Bronchial epithelial cell (primary cell): ENCODE measurements around the gene BMERB1. TPM values are rescaled to one million over a fixed set of nuclear protein-coding genes. Genes with fewer than 3 reads are reported as not detected.
"Not testable (repeated sequence)": the region's sequence is repeated elsewhere in the genome, so short reads cannot be mapped to it uniquely, and the experiment has no call there.

ENCODE experiments used
- DNase-seq: peaks from one replicate; pipeline ENCODE4 v3.0.0-alpha.2; 2010; ENCODE audit warnings: low read depth
- FAIRE-seq: peaks from 2 replicates; lab custom pipeline; 2011; peaks lifted over from hg19 to GRCh38; lab: Jason Lieb, UNC
- H3K27me3 ChIP-seq: 2 replicates; pipeline ENCODE4 v1.5.1; 2011; ENCODE audit warnings: low read length; ENCODE audit not compliant: control insufficient read depth, insufficient read depth
- H3K36me3 ChIP-seq: 2 replicates; pipeline ENCODE4 v1.5.1; 2011; ENCODE audit warnings: low read length; ENCODE audit not compliant: control insufficient read depth, insufficient read depth
- H3K4me3 ChIP-seq: 2 replicates; pipeline ENCODE4 v1.5.1; 2011; ENCODE audit warnings: mild to moderate bottlenecking, low read depth, low read length, control low read depth
- CTCF ChIP-seq: IDR thresholded peaks from 2 replicates; pipeline ENCODE4 v1.5.1; 2011; ENCODE audit warnings: mild to moderate bottlenecking, moderate library complexity, low read length, control low read depth, inconsistent platforms; ENCODE audit not compliant: insufficient read depth, severe bottlenecking
- total RNA-seq: library from RNA; depleted of rRNA; stranded (reverse); fragments of >200 nt; gene quantifications from 2 replicates; pipeline ENCODE4 v1.2.1, GENCODE V29; 2014

The BMERB1 gene
- total RNA-seq, 1 donor from 2014 or later, result 8.4 TPM

DNA sequence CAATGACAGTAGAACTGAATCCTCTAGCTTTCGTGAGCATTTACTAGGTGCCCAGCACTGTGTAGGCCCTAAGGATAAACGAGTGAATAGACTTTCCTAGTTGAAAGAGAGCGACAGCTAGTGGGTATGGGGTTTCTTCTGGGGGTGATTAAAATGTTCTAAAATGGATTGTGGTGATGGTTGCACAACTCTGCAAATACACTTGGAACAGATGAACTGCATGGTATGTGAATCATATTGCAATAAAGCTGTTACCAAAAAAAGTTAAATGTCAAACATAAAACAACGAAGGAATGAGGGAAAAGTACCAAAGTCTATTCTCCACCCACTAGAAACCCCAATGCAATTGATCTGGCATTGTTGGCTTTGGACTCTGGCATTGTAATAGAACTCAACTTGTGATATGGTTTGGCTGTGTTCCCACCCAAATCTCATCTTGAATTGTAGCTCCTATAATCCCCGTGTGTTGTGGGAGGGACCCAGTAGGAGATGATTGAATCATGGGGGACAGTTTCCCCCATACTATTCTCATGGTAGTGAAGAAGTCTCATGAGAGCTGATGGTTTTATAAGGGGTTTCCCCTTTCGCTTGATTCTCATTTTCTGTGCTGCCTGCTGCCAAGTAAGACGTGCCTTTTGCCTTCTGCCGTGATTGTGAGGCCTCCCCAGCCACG, 138.1 kb downstream of the BMERB1 start:
- DNase-seq (peak; percentile 44), FAIRE-seq (no peak)
- TF ChIP-seq CTCF, result no peak
- Histone ChIP-seq H3K27me3 (no peaks in the 10 kb centered on the region), H3K4me3 (no peak overlapping the region), H3K36me3 (no peaks in the 10 kb centered on the region)

GRCh38 chr16:15573274-15573895, 139.0 kb downstream of the BMERB1 start:
- no peaks in the 10 kb centered on the region for H3K36me3 ChIP-seq
- no peaks in the 10 kb centered on the region for H3K27me3 ChIP-seq
- no peak for TF ChIP-seq CTCF
- no peak for FAIRE-seq
- H3K4me3 ChIP-seq, result no peak overlapping the region
- DNase-seq, result no peak

DNA sequence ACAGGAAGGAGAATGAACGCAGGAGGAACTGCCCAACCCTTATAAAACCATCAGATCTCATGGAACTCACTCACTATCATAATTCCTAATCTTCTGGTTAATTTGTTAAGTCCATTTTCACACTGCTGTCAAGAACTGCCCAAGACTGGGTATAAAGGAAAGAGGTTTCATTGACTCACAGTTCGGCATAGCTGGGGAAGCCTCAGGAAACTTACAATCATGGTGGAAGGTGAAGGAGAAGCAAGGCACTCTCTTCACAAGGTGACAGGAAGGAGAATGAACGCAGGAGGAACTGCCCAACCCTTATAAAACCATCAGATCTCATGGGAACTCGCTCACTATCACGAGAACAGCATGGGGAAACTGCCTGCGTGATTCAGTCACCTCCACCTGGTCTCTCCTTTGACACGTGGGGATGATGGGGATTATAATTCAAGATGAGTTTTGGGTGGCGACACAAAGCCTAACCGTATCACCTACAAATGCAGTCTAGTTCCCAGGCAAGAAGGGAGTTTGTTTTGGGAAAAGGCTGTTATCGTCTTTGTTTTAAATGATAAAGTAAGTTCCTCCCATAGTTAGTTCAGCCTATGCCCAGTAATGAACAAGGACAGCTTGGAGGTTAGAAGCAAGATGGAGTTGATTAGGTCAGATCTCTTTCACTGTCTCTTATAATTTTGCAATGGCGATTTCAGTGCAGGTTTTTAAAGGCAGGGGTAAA, 139.7 kb downstream of the BMERB1 start:
- not testable (repeated sequence) for H3K27me3 ChIP-seq, H3K36me3 ChIP-seq, H3K4me3 ChIP-seq, DNase-seq, FAIRE-seq

DNA sequence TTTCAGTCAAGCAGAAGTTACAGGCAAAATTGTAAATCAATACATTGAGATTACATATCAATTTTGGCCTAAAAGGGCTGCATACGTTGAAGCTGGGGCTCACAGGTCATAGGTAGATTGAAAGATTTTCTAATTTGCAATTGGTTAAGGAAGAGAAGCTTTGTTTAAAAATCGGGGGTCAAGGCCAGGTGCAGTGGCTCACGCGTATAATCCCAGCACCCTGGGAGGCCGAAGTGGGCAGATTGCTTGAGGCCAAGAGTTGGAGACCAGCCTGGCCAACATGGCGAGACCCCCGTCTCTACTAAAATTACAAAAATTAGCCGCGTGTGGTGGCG, 140.2 kb downstream of the BMERB1 start:
- Histone ChIP-seq H3K36me3 (no peaks in the 10 kb centered on the region), H3K4me3 (no peak overlapping the region), H3K27me3 (no peaks in the 10 kb centered on the region)
- no peak for TF ChIP-seq CTCF
- DNase-seq (no peak), FAIRE-seq (no peak)

GRCh38 chr16:15575293-15576049, 141.1 kb downstream of the BMERB1 start:
- Histone ChIP-seq H3K4me3 (no peak overlapping the region), H3K27me3 (no peaks in the 10 kb centered on the region), H3K36me3 (no peaks in the 10 kb centered on the region)
- no peak for TF ChIP-seq CTCF
- FAIRE-seq (no peak), DNase-seq (no peak)
